ENCODE measurements around the gene MEIOSIN. TPM values are rescaled to one million over a fixed set of nuclear protein-coding genes. Genes with fewer than 3 reads are reported as not detected.

MEIOSIN gene
- total and polyA plus RNA-seq, 2 of the 4 experiments (the other 2 are of a cell fraction): not detected

DNA sequence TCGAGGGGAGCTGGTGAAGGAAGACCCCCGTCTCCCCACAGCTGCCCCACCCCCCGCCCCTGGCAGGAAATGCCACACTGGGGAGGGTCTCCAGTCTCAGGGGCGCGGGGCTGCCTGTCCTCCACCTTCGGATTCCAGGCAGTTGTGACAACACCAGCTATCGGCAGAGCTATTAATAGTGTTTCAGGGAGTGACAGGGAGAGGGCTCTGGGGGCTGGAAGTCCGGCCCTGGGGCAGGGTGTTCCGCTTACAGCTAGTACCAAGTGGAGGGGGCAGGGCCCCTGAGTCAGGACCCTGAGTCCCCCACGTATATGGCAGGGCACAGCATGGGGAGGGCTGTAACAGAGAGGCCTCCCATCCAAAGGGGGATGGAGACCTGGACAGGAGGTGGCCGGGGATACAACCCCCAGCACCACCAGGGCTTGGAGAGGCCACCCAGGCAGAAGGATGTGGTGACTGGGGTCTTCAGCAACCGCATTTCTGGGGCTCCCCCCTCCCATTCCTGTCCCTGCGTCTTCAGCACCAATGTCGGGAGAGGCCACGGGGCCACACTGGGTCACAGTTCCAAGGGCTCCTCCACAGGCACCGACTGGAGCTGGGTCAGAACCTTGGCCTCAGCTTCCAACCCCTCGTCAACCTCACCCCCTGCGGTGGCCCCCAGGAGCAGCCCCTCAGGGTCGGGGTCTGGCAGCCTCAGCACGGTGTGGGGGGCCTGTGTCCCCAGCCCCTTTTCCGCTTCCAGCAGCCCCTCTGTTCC is 31.9 kb downstream of the MEIOSIN start:
- Histone ChIP-seq H3K4me1 (ENCODE audit: control insufficient read depth, insufficient read depth, low read length) (peaks cover 22% of the 10 kb centered on the region), H3K4me2 (ENCODE audit: low read depth, low read length) (no peak overlapping the region), H3K56ac (ENCODE audit: extremely low read depth, insufficient read depth, low read length) (no peak overlapping the region), H2AK9ac (replicated peaks; ENCODE audit: low read depth, low read length, poor library complexity) (no peak overlapping the region), H3K4me3 (ENCODE audit: insufficient read depth, low read depth, low read length) (no peak overlapping the region), H3K27ac (ENCODE audit: insufficient read depth, low read length) (no peak overlapping the region), H3K27me3 (ENCODE audit: control insufficient read depth, insufficient read depth, low read length) (no peaks in the 10 kb centered on the region), H3K9me3 (ENCODE audit: control insufficient read depth, insufficient read depth, low read length) (no peaks in the 10 kb centered on the region), H3K79me1 (ENCODE audit: low read depth in 1 of 2, low read length in 2 of 2) (peaks cover 0 to 20% of the 10 kb centered on the region in 2 experiments; a peak in 1 of 4 replicates), H2BK120ac (ENCODE audit: low read depth, low read length) (no peak overlapping the region), H3K9ac (ENCODE audit: low read depth, low read length) (no peak overlapping the region), H3K14ac (replicated peaks; ENCODE audit: low read depth, low read length) (no peak overlapping the region), H4K8ac (ENCODE audit: low read depth in 2 of 2, low read length in 2 of 2) (no peak overlapping the region), H2BK20ac (ENCODE audit: low read depth, low read length) (no peak overlapping the region), H2BK5ac (ENCODE audit: low read depth, low read length, poor library complexity, severe bottlenecking) (no peak overlapping the region), H4K5ac (ENCODE audit: low read depth, low read length) (no peak overlapping the region), H2BK15ac (ENCODE audit: low read depth, low read length) (no peak overlapping the region), H3K36me3 (ENCODE audit: control insufficient read depth, insufficient read depth, low read length) (no peaks in the 10 kb centered on the region), H3K9me1 (ENCODE audit: insufficient read depth, low read length) (no peaks in the 10 kb centered on the region), H3K23ac (ENCODE audit: low read depth, low read length) (no peak overlapping the region), H3K4ac (ENCODE audit: low read depth, low read length) (no peak overlapping the region), H2AFZ (replicated peaks; ENCODE audit: low read length, poor library complexity) (no peak overlapping the region), H4K20me1 (ENCODE audit: insufficient read depth, low read length) (peaks cover 6% of the 10 kb centered on the region), H2AK5ac (ENCODE audit: low read depth, low read length) (no peak overlapping the region), H4K91ac (ENCODE audit: insufficient read depth, low read depth, low read length) (no peak overlapping the region), H3K18ac (ENCODE audit: low read depth, low read length) (no peak overlapping the region)
- ChIA-PET POLR2A (ENCODE audit: unreplicated experiment) (no interaction called here), CTCF (no interaction called here)
- dilution Hi-C loops (cut with HindIII; ENCODE audit: low sequenced_read_pairs, unreplicated experiment): no loop called here
- TF ChIP-seq CHD1 (IDR thresholded peaks at IDR 0.05; ENCODE audit: low read depth, low read length): no peak
- no peak for TF ChIP-seq NFE2L2 (IDR thresholded peaks at IDR 0.05; ENCODE audit: low read depth, low read length)
- no peak for TF ChIP-seq RCOR1 (IDR thresholded peaks at IDR 0.05; ENCODE audit: insufficient replicate concordance, low read length)
- no peak for TF ChIP-seq RFX5 (IDR thresholded peaks at IDR 0.05; ENCODE audit: low read depth, low read length)
- TF ChIP-seq BHLHE40 (IDR thresholded peaks at IDR 0.05; ENCODE audit: low read depth, low read length): no peak
- no peak for TF ChIP-seq MAZ (IDR thresholded peaks at IDR 0.05; ENCODE audit: borderline replicate concordance, low read depth, low read length)
- TF ChIP-seq MXI1 (IDR thresholded peaks at IDR 0.05; ENCODE audit: borderline replicate concordance, low read depth, low read length): no peak
- TF ChIP-seq CEBPB (IDR thresholded peaks at IDR 0.05; ENCODE audit: low read depth, low read length): no peak
- TF ChIP-seq, protein P1, sequence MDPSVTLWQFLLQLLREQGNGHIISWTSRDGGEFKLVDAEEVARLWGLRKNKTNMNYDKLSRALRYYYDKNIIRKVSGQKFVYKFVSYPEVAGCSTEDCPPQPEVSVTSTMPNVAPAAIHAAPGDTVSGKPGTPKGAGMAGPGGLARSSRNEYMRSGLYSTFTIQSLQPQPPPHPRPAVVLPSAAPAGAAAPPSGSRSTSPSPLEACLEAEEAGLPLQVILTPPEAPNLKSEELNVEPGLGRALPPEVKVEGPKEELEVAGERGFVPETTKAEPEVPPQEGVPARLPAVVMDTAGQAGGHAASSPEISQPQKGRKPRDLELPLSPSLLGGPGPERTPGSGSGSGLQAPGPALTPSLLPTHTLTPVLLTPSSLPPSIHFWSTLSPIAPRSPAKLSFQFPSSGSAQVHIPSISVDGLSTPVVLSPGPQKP (IDR thresholded peaks at IDR 0.05; ENCODE audit: borderline replicate concordance, low read depth, low read length): no peak
- no peak for TF ChIP-seq MAFK (IDR thresholded peaks at IDR 0.05; ENCODE audit: low read depth, low read length)
- TF ChIP-seq, protein P2, sequence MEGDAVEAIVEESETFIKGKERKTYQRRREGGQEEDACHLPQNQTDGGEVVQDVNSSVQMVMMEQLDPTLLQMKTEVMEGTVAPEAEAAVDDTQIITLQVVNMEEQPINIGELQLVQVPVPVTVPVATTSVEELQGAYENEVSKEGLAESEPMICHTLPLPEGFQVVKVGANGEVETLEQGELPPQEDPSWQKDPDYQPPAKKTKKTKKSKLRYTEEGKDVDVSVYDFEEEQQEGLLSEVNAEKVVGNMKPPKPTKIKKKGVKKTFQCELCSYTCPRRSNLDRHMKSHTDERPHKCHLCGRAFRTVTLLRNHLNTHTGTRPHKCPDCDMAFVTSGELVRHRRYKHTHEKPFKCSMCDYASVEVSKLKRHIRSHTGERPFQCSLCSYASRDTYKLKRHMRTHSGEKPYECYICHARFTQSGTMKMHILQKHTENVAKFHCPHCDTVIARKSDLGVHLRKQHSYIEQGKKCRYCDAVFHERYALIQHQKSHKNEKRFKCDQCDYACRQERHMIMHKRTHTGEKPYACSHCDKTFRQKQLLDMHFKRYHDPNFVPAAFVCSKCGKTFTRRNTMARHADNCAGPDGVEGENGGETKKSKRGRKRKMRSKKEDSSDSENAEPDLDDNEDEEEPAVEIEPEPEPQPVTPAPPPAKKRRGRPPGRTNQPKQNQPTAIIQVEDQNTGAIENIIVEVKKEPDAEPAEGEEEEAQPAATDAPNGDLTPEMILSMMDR (conservative IDR thresholded peaks at IDR 0.05; ENCODE audit: low read depth, low read length): no peak
- no peak for TF ChIP-seq SMC3 (IDR thresholded peaks at IDR 0.05; ENCODE audit: low read depth, low read length)
- TF ChIP-seq FOS (IDR thresholded peaks at IDR 0.05; ENCODE audit: low read depth, low read length): no peak
- intact Hi-C loops (cut with micrococcal nuclease): no loop called here
- no peak for DNase-seq
- ATAC-seq (ENCODE audit: low read depth): no peak
- in situ Hi-C loops (cut with MboI; ENCODE audit: low sequenced_read_pairs): no loop called here
- no TSS peak for BruUV-seq (replicated peaks)
- 49% methylated on average over 10 of the region's 21 CpGs; no CpG with 5 or more reads in 1 of the 2 experiments for WGBS, 2 experiments (ENCODE audit: extremely low coverage in 2 of 2, insufficient read length in 1 of 2)
